ENCODE results near the gene PIAS4.

Gene PIAS4

DNA sequence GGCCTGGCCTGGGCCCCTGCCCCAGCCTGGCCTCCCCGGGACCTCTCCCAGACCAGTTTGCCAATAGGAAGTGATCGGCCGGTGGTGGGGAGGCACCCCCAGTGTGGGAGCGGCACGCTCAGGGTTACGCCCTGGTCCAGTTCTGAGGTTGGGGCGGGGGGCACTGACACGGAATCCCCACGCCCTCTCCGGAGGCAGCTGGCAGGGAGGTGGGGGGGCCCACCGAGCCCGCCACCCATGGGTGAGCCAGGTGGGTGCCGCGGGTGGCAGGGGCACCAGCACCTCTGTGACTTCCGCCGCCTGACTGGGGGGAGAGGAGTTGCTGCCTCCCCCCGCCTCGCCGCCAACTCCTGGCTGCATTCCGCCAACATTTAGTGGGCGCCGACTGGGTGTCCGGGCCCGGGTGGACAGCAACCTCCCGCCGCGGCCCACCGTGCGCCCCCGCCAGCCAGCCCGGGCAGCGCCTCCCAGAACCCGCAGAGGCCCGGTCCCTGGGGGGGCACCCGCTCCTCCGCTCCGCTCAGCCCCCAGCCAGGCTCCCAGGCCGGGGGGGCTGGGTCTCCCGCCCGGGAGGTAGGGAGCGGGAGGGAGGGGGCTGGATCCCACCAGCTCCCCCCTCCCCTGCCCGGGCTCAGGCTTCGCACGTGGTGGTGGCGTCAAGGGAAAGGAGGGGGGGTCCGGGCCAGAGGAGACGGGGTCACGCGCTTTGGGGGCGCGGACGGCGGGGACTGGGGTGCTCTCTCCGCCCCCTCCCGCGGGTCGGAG lies 57.1 kb downstream of the PIAS4 start:
- Histone ChIP-seq H3K4me3 (ENCODE audit: low read depth in 1 of 5, low read length in 5 of 5) (peak overlapping the region in 4 of 5 donors; percentile 65 to 79 (median 72)), H3K4me1 (ENCODE audit: control insufficient read depth in 5 of 5, insufficient read depth in 5 of 5, low read length in 5 of 5) (peaks cover 13 to 69% (median 62%) of the 10 kb centered on the region in 5 donors)

DNA sequence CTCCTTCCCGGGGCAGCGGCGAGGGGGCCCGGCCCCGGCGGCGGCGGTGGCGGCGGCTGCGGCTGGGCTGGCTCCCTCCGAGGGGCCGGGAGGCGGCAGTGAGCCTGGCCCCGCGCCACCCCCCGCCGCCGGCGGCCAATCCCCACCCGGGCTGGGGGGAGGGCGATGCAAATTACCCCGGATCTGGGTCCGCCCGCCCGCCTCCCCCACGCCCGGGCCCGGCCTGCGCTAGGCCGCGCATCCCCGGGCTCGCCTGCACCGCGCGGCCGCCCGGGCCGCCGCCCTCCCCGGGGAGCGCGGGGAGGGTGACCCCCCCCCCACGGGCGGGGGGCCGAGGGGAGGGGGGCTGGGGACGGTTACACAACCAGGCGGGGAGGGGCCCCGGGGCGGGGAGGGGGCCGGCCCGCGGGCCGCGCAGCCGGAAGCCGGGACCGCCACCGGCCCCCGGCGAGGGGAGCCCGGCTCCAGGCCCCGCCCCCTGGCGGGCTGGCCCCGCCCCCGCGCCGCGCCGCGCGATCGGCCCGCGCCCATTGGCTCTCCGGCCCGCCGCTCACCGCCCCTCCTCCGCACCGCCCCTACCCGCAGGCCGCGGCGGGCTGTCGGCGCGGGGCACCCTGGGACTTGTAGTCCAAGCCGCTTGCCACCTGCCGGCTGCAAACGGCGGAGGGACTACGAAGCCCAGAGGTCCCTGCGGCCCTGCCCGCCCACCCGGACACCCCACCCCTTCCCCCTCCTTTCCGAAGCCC lies 58.1 kb downstream of the PIAS4 start:
- Histone ChIP-seq H3K27ac (ENCODE audit: low read depth, low read length) (peak overlapping the region; percentile 54), H3K9me3 (ENCODE audit: control insufficient read depth in 5 of 5, low read length in 5 of 5) (no peaks in the 10 kb centered on the region), H3K4me3 (ENCODE audit: low read depth in 1 of 5, low read length in 5 of 5) (peak overlapping the region in 4 of 5 donors; percentile 57 to 79 (median 70)), H3K9ac (ENCODE audit: low read length in 5 of 5) (no peak overlapping the region), H3K36me3 (ENCODE audit: control insufficient read depth in 5 of 5, insufficient read depth in 5 of 5, low read length in 5 of 5) (peaks cover 0 to 6% (median 5%) of the 10 kb centered on the region in 5 donors), H3K4me1 (ENCODE audit: control insufficient read depth in 5 of 5, insufficient read depth in 5 of 5, low read length in 5 of 5) (peaks cover 12 to 62% (median 53%) of the 10 kb centered on the region in 5 donors), H3K27me3 (ENCODE audit: control insufficient read depth in 5 of 5, insufficient read depth in 4 of 5, low read length in 5 of 5) (no peaks in the 10 kb centered on the region)

More for the DNA sequence above, 57.1 kb downstream of the PIAS4 start:
- peak overlapping the region in 4 of 5 donors; percentile 87 to 93 (median 90) for H3K9ac ChIP-seq (ENCODE audit: low read length in 5 of 5)
- no peaks in the 10 kb centered on the region for H3K27me3 ChIP-seq (ENCODE audit: control insufficient read depth in 5 of 5, insufficient read depth in 4 of 5, low read length in 5 of 5)
- H3K9me3 ChIP-seq (ENCODE audit: control insufficient read depth in 5 of 5, low read length in 5 of 5): no peaks in the 10 kb centered on the region
- H3K27ac ChIP-seq (ENCODE audit: low read depth, low read length): peak overlapping the region; percentile 98
- peaks cover 0 to 6% (median 5%) of the 10 kb centered on the region in 5 donors for H3K36me3 ChIP-seq (ENCODE audit: control insufficient read depth in 5 of 5, insufficient read depth in 5 of 5, low read length in 5 of 5)

DNA sequence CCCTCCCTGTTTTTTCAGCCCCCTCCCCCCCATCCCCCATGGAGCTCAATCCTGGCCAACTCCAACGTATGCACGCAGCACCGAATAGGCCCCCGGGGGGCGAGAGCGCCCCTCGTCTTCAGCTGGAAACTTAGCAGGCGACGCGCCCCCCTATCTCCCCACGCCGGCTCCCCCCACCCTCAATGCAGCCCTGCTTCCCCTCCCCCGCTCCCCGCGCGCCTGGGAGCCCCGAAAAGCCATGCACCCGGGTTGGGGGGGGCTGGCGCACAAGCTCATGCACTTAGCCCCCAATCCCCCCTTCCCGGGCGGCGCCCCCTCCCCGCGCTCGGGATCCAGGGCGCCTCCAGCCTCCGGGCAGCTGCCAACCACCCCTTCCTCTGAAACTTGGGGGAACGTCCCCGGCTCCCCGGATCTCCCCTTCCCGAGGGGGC lies 58.7 kb downstream of the PIAS4 start:
- peak overlapping the region in 4 of 5 donors; percentile 23 to 80 (median 72) for H3K9ac ChIP-seq (ENCODE audit: low read length in 5 of 5)
- no peaks in the 10 kb centered on the region for H3K9me3 ChIP-seq (ENCODE audit: control insufficient read depth in 5 of 5, low read length in 5 of 5)
- H3K27me3 ChIP-seq (ENCODE audit: control insufficient read depth in 5 of 5, insufficient read depth in 4 of 5, low read length in 5 of 5): no peaks in the 10 kb centered on the region
- H3K27ac ChIP-seq (ENCODE audit: low read depth, low read length): peak overlapping the region; percentile 54
- peaks cover 0 to 6% (median 5%) of the 10 kb centered on the region in 5 donors for H3K36me3 ChIP-seq (ENCODE audit: control insufficient read depth in 5 of 5, insufficient read depth in 5 of 5, low read length in 5 of 5)
- peak overlapping the region in 4 of 5 donors; percentile 57 to 79 (median 70) for H3K4me3 ChIP-seq (ENCODE audit: low read depth in 1 of 5, low read length in 5 of 5)
- peaks cover 8 to 56% (median 47%) of the 10 kb centered on the region in 5 donors for H3K4me1 ChIP-seq (ENCODE audit: control insufficient read depth in 5 of 5, insufficient read depth in 5 of 5, low read length in 5 of 5)

DNA sequence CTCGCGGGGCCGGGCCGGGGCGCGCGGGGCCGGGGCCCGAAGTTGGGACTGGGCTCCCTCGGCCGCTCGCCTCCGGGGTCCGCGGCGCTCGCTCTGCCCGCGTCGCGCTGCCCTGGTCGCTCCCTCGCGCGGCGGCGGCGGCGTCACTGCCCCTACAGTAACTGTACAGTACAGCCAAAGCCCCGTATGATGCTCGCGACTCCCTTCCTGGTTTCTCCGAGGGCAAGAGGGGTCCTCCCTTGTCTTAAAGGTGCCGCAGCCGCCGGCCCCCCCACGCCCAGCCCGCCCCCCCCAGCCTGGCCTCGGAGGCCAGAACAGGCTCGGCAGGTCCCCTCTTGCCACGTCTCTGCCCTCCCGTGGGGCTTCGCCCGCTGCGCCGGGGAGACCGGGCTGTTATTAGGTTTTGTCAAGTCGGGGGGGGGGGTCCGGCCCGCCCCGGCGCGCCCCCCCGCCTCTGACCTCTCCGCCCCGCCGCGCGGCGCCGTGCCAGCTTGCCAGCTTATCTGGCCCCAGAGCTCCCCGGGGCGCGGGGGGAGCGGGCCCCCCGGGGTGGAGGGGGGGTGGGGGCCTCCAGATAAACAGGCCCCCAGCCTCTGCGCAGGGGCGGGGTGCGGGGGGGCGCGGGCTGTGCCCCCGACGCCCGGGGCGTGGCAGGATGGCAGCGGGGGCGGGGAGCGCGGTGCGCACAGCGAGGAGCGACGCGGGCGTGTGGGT lies 59.3 kb downstream of the PIAS4 start, which contains the start of gene ZBTB7A:
ZBTB7A (minus strand) TSS at position 218 of the 714 bp plus-strand sequence. CDS start 11,667 bp downstream, outside the sequence.
- no peaks in the 10 kb centered on the region for H3K9me3 ChIP-seq (ENCODE audit: control insufficient read depth in 5 of 5, low read length in 5 of 5)
- H3K27me3 ChIP-seq (ENCODE audit: control insufficient read depth in 5 of 5, insufficient read depth in 4 of 5, low read length in 5 of 5): no peaks in the 10 kb centered on the region
- H3K4me1 ChIP-seq (ENCODE audit: control insufficient read depth in 5 of 5, insufficient read depth in 5 of 5, low read length in 5 of 5): peaks cover 5 to 49% (median 40%) of the 10 kb centered on the region in 5 donors
- peak within 1 kb of the TSS; percentile 76 for H3K27ac ChIP-seq (ENCODE audit: low read depth, low read length)
- peak within 1 kb of the TSS in 4 of 5 donors; percentile 57 to 79 (median 70) for H3K4me3 ChIP-seq (ENCODE audit: low read depth in 1 of 5, low read length in 5 of 5)
- H3K9ac ChIP-seq (ENCODE audit: low read length in 5 of 5): peak within 1 kb of the TSS in 4 of 5 donors; percentile 66 to 80 (median 75)
- H3K36me3 ChIP-seq (ENCODE audit: control insufficient read depth in 5 of 5, insufficient read depth in 5 of 5, low read length in 5 of 5): peaks cover 0 to 6% (median 5%) of the 10 kb centered on the region in 5 donors

DNA sequence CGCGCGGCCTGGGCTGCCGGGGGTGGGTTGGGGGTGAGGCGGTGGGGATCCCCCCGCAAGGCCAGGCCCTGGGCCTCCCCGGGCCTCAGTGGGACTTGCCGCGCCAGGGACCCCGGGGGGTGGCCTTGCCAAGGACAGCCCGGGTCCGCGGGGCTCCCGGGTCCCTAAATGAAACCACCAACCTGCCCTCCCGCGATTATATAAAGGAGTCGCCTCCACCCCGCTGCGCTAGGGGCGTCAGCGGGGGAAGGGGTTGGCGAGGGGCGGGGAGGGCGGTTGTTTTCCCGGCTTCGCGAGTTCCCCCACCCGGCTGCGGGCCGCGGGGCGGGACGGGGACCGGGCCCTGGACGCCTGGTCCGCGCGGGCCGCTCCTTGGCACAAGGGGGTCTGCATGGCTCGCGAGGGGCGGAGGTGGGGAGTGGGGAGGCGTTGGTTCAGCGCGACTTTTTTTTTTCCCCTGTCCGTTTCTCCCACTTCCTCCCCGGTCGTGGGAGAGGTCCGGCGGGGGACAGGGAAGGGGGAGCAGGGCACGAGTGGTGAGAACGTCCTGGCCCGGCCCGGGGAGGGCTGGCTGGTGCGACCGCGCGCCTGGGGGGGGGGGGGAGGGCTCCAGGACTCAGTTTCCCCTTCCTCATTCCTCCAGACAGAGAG lies 60.0 kb downstream of the PIAS4 start:
- peak overlapping the region; percentile 53 to 79 (median 61) for H3K4me3 ChIP-seq (ENCODE audit: low read depth in 1 of 5, low read length in 5 of 5)
- no peaks in the 10 kb centered on the region for H3K9me3 ChIP-seq (ENCODE audit: control insufficient read depth in 5 of 5, low read length in 5 of 5)
- H3K9ac ChIP-seq (ENCODE audit: low read length in 5 of 5): peak overlapping the region in 4 of 5 donors; percentile 24 to 73 (median 60)
- no peaks in the 10 kb centered on the region for H3K27me3 ChIP-seq (ENCODE audit: control insufficient read depth in 5 of 5, insufficient read depth in 4 of 5, low read length in 5 of 5)
- H3K4me1 ChIP-seq (ENCODE audit: control insufficient read depth in 5 of 5, insufficient read depth in 5 of 5, low read length in 5 of 5): peaks cover 0 to 42% (median 33%) of the 10 kb centered on the region in 5 donors
- H3K27ac ChIP-seq (ENCODE audit: low read depth, low read length): peak overlapping the region; percentile 76
- H3K36me3 ChIP-seq (ENCODE audit: control insufficient read depth in 5 of 5, insufficient read depth in 5 of 5, low read length in 5 of 5): peaks cover 0 to 6% (median 5%) of the 10 kb centered on the region in 5 donors

DNA sequence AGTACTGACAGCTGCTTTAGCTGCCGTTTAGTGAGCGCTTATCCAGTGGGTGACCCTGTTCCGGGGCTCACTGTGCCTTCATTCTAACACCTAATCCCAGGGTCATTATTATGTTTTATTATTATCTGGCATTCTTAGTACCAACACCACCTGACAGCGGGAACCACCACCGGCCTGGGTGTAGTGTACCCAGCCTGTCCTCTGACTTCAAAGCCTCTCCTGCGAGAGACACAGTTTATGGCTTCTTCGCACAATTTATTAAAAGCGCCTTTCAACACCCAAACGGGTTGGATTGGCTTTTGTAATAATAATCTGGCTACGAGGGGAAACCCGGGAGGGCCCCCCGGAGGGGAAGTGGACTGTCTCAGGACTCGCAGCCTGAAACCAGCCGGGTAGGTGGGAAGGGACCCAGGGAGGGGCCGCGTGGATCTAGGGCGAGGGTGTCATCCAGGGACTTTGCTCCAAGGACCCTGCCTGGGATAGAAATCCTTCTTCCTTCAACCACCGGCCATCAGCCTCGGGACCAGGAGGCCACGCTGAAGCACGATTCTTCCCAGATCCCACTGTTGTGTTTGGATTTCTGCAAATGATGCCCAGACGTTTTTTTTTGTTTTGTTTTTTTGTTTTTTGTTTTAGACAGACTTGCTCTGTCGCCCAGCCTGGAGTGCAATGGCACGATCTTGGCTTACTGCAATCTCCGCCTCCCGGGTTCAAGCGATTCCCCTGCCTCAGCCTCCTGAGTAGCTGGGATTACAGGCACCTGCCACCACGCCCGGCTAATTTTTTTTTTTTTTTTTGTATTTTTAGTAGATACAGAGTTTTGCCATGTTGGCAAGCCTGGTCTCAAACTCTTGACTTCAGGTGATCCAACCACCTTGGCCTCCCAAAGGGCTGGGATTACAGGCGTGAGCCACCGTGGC lies 60.8 kb downstream of the PIAS4 start:
- peaks cover 0 to 35% (median 26%) of the 10 kb centered on the region in 5 donors for H3K4me1 ChIP-seq (ENCODE audit: control insufficient read depth in 5 of 5, insufficient read depth in 5 of 5, low read length in 5 of 5)
- no peaks in the 10 kb centered on the region for H3K27me3 ChIP-seq (ENCODE audit: control insufficient read depth in 5 of 5, insufficient read depth in 4 of 5, low read length in 5 of 5)
- H3K27ac ChIP-seq (ENCODE audit: low read depth, low read length): peak overlapping the region; percentile 76
- H3K4me3 ChIP-seq (ENCODE audit: low read depth in 1 of 5, low read length in 5 of 5): peak overlapping the region; percentile 53 to 79 (median 61)
- peak overlapping the region in 3 of 5 donors; percentile 24 to 73 (median 72) for H3K9ac ChIP-seq (ENCODE audit: low read length in 5 of 5)
- no peaks in the 10 kb centered on the region for H3K9me3 ChIP-seq (ENCODE audit: control insufficient read depth in 5 of 5, low read length in 5 of 5)
- H3K36me3 ChIP-seq (ENCODE audit: control insufficient read depth in 5 of 5, insufficient read depth in 5 of 5, low read length in 5 of 5): peaks cover 0 to 2% (median under 1%) of the 10 kb centered on the region in 5 donors

DNA sequence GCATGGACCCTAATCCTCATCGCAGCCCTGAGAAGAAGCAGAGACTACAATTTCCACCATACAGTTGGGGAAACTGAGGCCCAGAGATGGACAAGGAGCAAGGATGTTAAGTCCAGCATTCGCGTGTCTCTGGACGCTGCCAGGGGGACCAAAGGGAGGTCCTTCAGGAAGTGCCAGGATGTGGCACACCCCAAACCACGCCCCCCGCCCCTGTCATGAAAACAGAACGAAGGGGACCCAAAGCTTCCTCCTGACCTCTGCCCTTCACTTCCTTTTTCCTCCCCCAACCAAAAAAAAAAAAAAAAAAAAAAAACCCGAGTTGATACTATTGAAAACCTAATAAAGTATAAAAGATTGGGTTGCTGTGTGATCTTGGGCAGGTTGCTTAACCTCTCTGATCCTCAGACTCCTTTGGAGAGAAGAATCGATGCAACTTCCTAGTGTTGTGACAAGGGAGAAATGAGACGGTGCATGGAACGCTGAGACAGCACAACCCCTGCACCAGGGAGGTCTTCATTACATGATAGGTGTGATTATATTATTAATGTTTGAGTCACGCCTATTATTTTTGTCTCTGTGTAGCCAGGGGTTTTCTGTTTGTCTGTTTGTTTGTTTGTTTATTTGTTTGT lies 61.9 kb downstream of the PIAS4 start:
- Histone ChIP-seq H3K4me1 (ENCODE audit: control insufficient read depth in 5 of 5, insufficient read depth in 5 of 5, low read length in 5 of 5) (peaks cover 0 to 23% (median 14%) of the 10 kb centered on the region in 5 donors), H3K4me3 (ENCODE audit: low read depth in 1 of 5, low read length in 5 of 5) (no peak overlapping the region), H3K27ac (ENCODE audit: low read depth, low read length) (no peak overlapping the region), H3K9me3 (ENCODE audit: control insufficient read depth in 5 of 5, low read length in 5 of 5) (no peaks in the 10 kb centered on the region), H3K9ac (ENCODE audit: low read length in 5 of 5) (no peak overlapping the region), H3K36me3 (ENCODE audit: control insufficient read depth in 5 of 5, insufficient read depth in 5 of 5, low read length in 5 of 5) (no peaks in the 10 kb centered on the region), H3K27me3 (ENCODE audit: control insufficient read depth in 5 of 5, insufficient read depth in 4 of 5, low read length in 5 of 5) (no peaks in the 10 kb centered on the region)

DNA sequence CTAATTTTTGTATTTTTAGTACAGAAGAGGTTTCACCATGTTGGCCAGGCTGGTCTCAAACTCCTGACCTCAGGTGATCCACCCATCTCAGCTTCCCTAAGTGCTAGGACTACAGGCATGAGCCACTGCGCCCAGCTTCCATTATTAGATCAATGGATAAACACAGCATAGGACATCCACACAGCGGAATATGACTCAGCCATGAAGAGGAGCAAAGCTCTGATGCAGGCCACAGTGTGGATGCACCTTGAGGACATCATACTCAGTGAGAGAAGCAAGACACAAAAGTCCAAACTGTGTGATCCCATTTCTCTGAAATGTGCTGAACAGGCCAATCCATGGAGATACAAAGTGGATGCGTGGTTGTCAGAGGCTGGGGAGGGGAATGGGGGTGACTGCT lies 64.1 kb downstream of the PIAS4 start:
- H3K4me1 ChIP-seq (ENCODE audit: control insufficient read depth in 5 of 5, insufficient read depth in 5 of 5, low read length in 5 of 5): peaks cover 0 to 20% (median 12%) of the 10 kb centered on the region in 5 donors
- no peak overlapping the region for H3K27ac ChIP-seq (ENCODE audit: low read depth, low read length)
- H3K9me3 ChIP-seq (ENCODE audit: control insufficient read depth in 5 of 5, low read length in 5 of 5): no peaks in the 10 kb centered on the region
- no peak overlapping the region for H3K9ac ChIP-seq (ENCODE audit: low read length in 5 of 5)
- H3K27me3 ChIP-seq (ENCODE audit: control insufficient read depth in 5 of 5, insufficient read depth in 4 of 5, low read length in 5 of 5): no peaks in the 10 kb centered on the region
- H3K36me3 ChIP-seq (ENCODE audit: control insufficient read depth in 5 of 5, insufficient read depth in 5 of 5, low read length in 5 of 5): no peaks in the 10 kb centered on the region
- no peak overlapping the region for H3K4me3 ChIP-seq (ENCODE audit: low read depth in 1 of 5, low read length in 5 of 5)
